LHCN-M2 (cell line): Measurements from ENCODE around the gene KCNAB2. TPM values are rescaled to one million over a fixed set of nuclear protein-coding genes. Genes with fewer than 3 reads are reported as not detected.
A peak's percentile ranks its signal among the peaks of the same experiment; 100 is the strongest.
"Not testable (repeated sequence)": the region's sequence is repeated elsewhere in the genome, so short reads cannot be mapped to it uniquely, and the experiment has no call there.

Experiments used
- DNase-seq: peaks from one replicate; pipeline ENCODE4 v3.0.0-alpha.2; 2012; ENCODE audit warnings: low read depth
- total RNA-seq: library from RNA; depleted of rRNA; stranded (reverse); fragments of >200 nt; gene quantifications from 2 replicates; pipeline ENCODE4 v1.2.3, GENCODE V29; 2014

The KCNAB2 gene
- total RNA-seq, 1 experiment from 2014 or later = 1.0 TPM

DNA sequence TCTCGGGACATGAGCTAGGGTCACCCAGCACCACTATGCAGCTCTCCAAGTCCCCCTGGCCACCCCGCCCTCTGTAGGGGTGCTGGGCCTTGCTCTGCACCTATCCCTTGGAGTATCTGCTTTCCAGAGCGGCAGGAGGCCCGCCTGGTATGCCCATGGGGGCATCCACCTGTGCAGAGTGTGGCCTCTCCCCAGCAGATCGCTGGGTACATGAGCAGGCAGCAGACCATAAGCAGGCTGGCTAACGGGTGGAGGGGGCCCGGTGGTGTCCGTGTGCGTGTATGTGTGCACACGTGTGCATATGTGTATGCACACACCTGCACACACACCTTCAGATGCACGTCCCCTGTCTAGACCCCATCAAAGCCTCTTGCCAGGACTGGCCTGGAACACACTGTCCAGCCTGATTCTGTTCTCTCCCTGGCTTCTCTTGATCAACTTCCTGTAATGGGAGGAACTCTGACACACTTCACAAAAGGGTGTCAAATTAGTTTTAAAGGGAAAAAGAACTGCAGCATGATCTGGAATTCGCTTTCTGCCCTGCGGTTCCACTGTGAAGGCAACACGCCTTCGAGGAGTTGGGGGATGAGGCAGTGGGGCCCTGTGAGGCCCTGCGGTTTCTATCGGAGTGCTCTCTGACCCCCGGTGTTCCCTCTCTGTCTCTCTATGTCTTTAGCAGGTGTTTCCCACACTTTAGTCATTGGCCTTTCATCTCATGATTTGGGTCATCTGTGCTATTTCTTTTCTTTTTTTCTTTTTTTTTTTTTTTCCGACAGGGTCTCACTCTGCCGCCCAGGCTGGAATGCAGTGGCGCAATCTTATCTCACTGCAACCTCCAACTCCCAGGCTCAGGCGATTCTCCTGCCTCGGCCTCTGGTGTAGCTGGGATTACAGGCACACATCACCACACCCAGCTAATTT is 36.3 kb upstream of the KCNAB2 start:
- no peak for DNase-seq

DNA sequence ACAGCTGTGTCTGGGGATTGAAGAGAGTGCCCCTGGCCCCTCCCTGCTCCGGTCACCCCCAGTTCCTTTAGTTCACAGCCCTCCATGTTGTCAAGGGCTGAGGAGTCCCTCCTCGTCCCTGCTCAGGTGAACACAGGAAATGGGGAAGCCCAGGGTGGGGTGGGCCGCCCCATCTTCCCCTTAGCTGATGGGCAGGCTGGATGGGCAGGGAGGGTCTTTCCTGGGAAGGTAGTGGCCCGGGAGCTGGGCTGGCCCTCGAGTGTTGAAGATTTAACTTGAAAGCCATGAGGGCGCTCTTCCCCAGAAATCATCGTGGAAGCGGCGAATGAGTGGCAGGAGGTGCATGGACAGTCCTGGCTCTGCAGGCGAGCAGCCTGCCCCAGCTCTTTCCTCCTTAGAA is 35.1 kb upstream of the KCNAB2 start:
- no peak for DNase-seq

DNA sequence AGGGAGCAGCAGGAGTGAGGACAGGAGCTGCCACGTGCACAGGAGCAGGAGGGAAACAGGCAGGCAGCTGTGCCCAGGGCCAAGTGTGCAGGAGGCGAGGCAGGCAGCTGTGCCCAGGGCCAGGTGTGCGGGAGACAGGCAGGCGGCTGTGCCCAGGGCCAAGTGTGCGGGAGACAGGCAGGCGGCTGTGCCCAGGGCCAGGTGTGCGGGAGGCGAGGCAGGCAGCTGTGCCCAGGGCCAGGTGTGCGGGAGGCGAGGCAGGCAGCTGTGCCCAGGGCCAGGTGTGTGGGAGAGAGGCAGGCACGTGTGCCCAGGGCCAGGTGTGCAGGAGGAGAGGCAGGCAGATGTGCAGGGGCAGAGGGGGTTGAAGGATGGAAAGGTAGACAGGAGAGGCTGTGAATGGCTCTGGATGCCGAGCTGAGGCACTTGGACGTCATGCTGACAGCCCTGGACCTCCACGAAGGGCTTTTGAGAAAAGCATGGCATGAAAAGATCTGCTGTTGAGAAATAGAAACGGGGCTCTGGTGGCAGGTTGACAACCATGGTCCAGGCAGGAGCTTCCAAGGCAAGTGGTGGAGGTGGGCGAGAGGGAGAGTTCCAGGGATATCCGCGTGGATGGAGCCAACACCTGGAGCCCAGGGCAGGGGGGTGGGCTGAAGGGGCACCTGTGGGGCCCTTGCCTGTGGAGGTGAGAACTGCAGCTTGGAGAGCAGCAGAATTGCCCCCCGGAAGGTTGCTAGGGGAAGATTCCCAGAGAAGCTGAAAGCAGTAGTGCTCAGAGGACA is 34.3 kb upstream of the KCNAB2 start:
- DNase-seq = no peak

DNA sequence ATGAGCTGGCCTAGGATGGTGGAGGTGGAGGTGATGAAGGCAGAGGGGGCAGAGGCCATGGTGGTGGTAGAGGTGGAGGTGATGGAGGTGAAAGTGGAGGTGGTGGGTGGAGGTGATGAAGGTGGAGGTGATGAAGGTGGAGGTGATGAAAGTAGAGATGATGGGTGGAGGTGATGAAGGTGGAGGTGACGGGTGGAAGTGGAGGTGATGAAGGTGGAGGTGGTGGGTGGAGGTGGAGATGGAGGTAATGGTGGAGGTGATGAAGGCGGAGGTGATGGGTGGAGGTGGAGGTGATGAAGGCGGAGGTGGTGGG is 33.8 kb upstream of the KCNAB2 start:
- no peak for DNase-seq

DNA sequence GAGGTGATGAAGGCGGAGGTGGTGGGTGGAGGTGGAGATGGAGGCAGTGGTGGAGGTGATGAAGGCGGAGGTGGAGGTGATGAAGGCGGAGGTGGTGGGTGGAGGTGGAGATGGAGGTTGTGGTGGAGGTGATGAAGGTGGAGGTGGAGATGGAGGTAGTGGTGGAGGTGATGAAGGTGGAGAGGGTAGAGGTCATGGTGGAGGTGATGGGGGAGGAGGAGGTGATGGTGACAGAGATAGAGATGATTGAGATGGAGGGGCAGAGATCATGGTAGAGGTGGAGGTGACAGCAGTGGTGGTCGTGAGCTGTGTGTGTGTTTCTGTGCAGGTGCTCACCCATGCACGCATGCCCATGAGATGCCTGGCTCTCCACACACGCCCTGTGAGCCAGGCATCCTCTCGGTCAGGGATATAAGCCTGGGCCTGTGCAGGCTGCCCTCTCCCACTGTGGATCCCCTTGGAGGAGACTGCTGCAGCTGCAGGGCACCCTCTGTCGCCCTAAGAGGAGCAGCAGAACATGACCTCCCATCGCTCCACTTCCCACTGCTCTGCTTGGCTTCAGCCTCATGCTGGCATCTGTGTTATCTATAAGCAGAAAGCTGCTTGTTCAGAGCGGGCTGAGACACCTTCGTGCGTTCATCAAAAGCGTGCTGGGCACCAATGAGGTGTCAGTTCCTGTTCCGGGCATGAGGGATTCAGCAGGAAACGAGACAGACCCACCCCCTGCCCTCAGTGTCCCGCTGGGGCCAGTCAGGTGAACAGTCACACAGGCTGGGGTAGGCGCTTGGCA is 33.0 kb upstream of the KCNAB2 start:
- no peak for DNase-seq

DNA sequence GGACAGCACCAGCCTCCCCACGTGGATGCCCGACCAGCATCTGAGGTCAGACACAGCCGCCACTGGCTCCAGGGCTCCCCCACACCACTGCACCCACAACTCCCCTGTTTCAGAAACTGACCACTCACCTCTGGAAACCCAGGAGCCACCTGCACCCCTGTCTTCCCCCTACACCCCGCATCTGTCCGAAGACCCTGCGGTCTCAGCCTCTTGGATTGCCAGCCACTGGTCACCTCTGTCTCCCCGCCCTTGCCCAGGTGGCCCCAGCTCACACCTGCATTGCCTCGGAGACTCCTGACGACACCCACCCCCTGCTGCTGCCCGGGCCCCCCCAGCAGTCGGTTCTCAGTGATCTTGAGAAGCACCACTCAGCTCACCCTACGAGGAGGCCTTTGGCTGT is 32.2 kb upstream of the KCNAB2 start:
- DNase-seq = no peak

DNA sequence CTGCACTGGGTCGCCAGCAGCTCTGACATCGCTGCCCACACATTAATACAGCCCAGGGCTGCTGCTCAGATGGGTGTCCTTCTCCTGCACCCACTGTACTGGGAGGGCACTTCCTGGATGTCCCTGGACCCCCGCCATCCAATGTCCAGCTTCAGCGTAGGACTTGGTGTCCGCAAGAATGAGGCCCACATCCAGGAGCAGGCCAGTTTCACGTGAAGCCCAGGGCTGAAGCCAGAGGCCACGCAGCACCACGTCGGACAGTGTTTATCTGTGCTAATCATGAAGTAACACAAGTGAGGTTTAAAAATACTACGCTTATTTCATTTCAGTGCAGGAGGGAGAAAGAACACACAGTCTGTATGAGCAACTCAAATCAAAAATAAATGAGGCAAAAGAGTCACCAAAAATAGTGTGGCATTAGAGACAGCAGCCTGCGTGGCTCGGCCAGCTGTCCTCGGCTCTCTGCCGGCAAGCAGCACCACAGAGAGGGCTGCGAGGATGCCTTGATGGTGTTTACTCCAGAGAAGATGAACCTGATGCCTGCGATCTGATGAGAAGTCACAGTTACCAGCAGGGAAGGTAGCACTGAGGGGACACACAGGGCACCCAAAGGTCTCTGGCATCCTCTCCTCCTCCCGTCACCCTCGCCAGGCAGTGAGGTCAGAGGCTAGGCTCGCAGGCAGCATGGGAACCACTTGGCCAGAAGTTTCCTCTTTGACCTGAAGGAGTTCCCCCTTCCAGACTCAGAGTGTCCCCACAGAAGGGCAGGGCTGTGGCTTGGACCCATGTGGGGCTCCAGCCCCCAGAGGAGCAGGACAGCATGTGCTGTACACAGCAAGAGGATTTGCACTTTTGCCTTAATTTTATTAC is 31.3 kb upstream of the KCNAB2 start:
- no peak for DNase-seq

DNA sequence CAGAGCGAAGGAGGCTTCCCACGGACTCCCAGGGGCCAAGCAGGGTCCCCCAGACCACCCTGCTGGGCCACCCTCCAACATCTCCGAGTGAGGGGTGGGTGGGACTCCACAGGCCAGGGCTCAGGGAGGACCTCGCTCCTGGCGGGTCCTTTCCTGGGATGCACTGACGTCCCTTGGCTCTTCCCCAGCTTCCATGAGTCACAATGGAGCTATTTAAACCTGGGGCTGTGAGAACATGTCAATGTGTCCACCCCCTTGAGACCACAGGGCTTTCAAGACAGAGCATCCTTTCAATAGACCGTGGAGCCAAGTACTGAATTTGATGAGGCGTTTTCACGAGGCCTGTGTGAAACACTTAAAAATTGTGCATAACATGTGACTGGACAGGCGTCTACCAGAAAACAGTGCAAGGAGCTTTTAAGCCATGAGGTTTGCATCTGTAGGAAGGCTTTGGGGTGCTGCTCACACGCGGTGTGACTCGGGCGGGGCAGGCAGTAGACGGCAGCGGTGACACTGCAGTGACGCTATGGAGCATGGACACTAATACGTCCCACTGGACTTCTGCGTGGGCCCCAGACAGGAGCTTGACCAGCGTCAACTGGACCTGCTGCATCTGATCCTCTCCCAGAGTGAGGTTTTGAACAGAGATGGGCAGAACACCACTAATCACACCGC is 29.4 kb upstream of the KCNAB2 start:
- DNase-seq = peak; percentile 27

DNA sequence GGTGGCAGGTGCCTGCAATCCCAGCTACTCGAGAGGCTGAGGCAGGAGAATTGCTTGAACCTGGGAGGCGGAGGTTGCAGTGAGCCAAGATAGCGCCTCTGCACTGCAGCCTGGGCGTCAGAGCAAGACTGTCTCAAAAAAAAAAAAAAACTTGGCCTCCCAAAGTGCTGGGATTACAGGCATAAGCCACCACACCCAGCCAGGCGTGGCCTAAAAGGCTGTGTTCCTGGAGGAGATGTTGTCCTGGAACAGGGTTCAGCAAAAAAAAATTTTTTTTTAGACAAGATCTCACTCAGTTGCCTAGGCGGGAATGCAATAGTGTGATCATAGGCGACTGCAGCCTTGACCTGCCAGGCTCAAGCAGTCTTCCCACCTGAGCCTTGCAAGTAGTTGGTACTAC is 28.0 kb upstream of the KCNAB2 start:
- DNase-seq = not testable (repeated sequence)

DNA sequence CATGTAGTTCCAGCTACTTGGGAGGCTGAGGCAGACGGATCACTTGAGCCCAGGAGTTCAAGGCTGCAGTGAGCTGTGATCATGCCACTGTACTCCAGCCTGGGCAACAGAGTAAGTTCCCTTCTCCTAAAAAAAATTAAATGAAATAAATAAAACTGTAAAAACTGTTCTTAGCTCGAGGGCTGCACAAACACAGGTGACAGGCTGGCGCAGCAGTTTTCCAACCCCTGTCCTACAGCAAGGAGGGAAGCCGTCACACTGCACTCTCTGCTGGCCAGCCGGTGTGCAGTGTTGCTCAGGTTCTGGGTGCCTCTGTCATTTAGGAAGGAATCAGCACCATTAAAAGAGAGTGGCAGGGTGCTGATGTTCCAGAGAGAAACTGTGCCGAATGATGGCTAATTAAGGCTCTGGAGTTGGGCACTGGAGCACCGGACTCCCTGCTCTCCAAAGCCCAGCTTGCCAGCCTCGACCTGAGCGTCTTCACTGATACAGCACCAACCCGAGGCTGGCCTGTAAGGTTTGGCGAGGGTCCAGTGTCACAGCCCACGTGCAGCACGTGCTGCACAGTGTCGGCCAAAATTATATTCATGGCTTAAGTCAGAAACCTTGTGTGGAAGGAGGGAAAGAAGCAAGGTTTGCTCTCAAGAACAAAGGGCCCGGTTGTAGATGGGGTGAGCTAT is 26.4 kb upstream of the KCNAB2 start:
- no peak for DNase-seq

DNA sequence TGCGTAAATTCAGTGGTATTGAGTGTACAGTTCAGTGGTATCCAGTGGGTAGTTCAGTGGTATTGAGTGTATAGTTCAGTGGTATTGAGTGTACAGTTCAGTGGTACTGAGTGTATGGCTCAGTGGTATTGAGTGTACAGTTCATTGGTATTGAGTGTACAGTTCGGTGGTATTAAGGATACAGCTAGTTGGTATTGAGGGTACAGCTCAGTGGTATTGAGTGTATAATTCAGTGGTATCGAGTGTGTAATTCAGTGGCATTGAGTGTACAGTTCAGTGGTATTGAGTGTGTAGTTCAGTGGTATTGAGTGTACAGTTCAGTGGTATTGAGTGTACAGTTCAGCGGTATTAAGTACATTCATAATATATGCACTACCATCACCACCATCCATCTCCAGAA is 23.5 kb upstream of the KCNAB2 start:
- no peak for DNase-seq

DNA sequence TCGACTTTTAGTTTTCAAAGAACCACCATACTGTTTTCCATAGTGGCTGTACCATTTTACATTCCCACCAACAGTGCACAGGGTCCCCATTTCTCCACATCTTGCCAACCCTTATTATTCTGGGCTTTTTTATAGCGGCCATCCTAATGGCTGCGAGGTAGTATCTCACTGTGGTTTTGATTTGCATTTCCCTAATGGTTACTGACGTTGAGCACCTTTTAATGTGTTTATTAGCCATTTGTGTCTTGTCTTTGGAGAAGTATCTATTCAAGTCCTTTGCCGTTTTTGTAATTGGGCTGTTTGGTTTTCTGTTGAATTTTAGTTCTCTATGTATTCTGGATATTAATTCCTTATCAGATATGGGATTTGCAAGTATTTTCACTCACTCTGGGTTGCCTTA is 22.3 kb upstream of the KCNAB2 start:
- DNase-seq = no peak

DNA sequence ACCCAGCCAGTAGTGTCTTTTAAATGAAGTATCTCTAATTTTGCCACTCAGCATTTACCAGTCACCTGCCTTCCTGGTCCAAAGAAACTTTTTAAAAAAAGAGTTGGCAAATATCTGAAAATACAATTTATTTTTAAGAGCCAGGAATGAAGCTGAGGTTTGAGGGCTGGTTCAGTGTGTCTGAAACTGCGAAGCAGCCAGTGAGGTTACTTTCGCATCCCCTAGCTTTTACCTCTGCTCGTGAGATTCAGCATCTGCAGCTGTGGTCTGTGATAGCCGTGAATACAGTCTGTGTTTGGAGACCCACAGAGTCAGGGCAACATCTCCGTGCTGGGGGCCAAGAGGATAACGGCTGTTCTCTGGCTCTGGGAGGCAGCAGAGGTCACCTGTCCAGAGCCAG is 21.3 kb upstream of the KCNAB2 start:
- DNase-seq = no peak

DNA sequence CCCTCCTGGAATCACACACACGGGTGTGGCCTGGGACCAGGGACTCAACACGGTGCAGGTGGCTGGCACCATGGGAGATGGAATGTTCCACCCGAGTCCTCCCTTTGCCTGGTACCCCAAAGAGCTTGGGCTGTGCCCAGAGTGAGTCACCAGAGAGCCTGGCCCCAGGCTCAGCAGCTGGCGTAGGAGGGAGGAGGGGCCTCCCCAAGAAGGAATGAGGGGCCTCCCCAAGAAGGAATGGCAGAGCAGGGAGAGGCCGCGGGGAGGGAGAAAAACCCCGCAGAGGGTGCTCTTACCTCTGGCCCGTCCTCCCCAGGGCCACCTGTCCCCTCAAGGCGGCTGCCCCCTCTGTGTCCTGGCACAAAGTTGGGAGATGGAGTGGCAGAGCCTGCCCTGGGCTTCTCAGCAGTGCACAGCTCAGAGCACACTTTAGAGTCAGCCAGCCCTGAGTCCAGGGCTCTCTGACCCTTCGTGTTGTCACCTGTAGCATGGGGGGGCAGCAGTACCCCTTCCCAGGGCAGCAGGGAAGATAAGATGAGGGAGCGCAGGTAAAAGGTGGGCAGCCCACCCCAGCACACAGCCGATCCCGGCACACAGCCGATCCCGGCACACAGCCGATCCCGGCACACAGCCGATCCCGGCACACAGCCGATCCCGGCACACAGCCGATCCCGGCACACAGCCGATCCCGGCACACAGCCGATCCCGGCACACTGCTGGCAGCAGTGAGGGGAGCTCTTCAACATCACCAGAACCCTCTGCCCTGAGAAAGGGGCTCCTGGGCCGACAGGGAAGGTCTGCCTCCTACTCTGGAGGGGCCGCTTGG is 20.2 kb upstream of the KCNAB2 start:
- DNase-seq = peak; percentile 54

DNA sequence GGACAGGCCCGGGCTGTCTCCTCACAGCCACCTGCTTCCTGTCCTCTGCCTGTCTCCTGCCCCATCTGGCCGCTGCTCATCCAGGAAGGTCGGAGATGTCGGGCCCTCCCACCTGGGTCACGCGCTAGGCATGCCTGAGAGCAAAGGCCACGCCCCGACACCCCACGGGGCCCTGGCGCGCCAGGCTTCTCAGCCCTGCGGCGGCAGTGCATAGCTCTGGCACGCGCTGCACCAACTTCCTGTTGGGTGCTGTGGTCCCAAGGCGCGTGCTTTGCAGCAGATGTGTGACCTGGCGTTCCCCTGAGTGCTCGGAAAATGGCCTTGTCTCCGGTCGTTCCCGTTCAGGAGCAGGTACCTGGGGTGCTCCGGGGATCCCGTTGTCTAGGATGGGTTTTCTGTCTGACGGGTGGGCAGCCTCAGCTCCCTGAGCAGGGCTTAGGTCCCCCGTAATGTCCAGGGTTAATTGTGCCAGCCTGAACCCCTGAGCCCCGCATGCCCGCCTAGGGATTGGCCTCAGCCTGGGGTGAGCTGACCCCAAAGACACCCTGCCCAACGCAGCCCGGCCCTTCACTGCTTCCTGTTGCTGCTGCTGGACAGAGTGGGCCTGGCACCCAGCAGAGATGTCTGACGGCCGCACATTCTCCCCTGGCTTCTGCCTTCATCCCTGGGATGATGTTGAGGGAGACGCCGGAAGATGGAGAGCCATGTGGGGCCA is 19.4 kb upstream of the KCNAB2 start:
- DNase-seq = peak; percentile 43

DNA sequence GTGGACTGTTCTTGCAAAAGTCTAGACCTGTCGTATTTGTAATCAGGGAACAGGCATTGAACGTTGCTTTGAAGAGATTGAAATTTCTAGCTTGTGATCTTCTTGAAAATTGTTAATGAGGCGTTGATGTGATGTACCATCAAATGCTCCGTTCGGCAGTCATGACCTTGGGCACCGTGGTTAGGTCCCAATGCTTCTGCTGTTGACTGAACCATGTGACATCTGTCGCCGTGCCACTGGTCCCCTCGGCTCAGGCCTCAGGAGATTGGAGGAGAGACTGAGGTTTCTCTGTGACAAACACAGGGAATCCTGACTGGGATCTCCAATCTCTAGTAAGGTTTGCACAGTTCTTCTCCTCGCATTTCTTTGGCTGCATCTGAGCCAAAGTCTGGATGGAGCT is 18.1 kb upstream of the KCNAB2 start:
- no peak for DNase-seq

DNA sequence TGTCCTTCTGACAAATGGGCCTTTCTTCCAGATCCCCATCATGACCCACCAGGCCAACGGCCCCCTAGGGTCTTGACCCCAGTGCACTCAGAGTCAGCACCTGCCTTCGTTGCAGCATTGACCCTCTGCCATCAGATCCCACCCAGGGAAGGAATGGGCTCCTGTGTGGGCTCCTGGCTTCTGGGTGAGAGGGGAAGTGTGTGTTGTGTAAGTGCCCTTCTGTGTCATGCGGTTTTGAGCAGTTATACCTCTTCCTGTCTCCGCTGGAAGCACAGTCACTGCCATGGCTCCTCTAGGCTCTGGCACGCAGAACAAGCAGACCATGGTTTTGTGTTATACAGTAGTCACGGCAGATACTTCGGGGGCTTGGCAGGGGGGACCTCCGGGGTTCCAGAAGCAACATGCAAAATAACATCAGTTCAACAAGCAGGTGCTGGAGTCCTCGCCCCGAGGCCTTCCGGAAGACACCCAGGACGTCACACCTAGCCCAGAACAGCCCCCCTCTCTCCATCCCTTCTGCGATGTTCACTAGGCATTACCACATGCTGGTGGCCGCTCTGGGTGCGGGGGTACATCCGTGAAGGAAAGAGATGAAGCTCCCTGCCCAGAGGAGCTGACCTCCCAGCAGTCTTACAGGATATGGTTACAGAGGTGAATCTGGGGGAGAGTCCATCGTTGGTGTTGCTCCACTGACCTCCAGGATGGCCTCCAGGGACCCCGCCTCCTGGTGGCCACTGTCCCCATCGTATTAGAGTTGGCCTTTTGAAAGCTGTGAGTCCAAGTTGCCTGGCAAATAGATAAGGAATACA is 17.4 kb upstream of the KCNAB2 start:
- DNase-seq = peak; percentile 27

DNA sequence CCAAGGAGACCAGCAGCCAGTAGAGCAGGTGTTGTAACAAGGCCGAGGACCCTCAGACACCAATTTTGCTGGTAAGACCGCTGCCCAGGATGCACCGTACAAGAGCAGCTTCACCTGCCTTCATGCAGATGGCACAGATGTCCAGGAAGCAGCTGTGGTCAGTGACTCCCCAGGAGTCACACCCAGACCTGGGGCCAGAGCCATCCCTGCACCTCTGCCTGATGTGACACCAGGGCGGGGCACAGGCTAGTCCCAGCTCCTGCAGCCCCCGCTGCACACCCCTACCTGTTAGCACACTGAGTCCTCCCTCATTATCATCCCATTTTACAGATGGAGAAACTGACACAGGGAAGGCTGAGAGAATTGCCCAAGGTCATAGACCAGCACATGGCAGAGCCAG is 16.3 kb upstream of the KCNAB2 start:
- DNase-seq = no peak
